Naive B cell (primary cell): ENCODE data around the gene STAMBP. TPM values are rescaled to one million over a fixed set of nuclear protein-coding genes. Genes with fewer than 3 reads are reported as not detected.
"Not testable (repeated sequence)": the region's sequence is repeated elsewhere in the genome, so short reads cannot be mapped to it uniquely, and the experiment has no call there.

Source experiments
- ATAC-seq, 2 donors: fragments of 150-1000 bp; cut with Tn5 transposase; 2 replicates each; pipeline ENCODE4 v1.10.0; 2021; ENCODE audit warnings: low read depth in 2 of 2, mild to moderate bottlenecking in 2 of 2, moderate library complexity in 2 of 2
- DNase-seq: peaks from one replicate; pipeline ENCODE4 v3.0.0; 2022
- H3K27ac Mint-ChIP-seq, 6 donors: one replicate each; pipeline ENCODE4 v1.8.0; 2020 to 2022; ENCODE audit warnings: mild to moderate bottlenecking in 6 of 6, mixed read lengths in 6 of 6, moderate library complexity in 5 of 6, inconsistent platforms in 2 of 6
- H3K27me3 Mint-ChIP-seq, 3 donors: one replicate each; pipeline ENCODE4 v1.8.0; 2021 to 2022; ENCODE audit warnings: mixed read lengths in 3 of 3, mild to moderate bottlenecking in 1 of 3
- H3K36me3 Mint-ChIP-seq, 2 donors: one replicate each; pipeline ENCODE4 v1.8.0; 2020 to 2022; ENCODE audit warnings: mixed read lengths in 2 of 2, inconsistent platforms in 1 of 2, mild to moderate bottlenecking in 1 of 2
- H3K4me1 Mint-ChIP-seq, 3 donors: one replicate each; pipeline ENCODE4 v1.8.0; 2020 to 2022; ENCODE audit warnings: mixed read lengths in 3 of 3, inconsistent platforms in 1 of 3, mild to moderate bottlenecking in 1 of 3, moderate library complexity in 1 of 3
- H3K4me3 Mint-ChIP-seq, 8 donors: one replicate each; pipeline ENCODE4 v1.8.0; 2020 to 2022; ENCODE audit warnings: mild to moderate bottlenecking in 8 of 8, mixed read lengths in 8 of 8, moderate library complexity in 8 of 8, inconsistent platforms in 2 of 8
- H3K9me3 Mint-ChIP-seq, 7 donors: one replicate each; pipeline ENCODE4 v1.8.0; 2020 to 2022; ENCODE audit warnings: mixed read lengths in 7 of 7, mild to moderate bottlenecking in 5 of 7, inconsistent platforms in 2 of 7, moderate library complexity in 1 of 7
- polyA plus RNA-seq, 6 donors: library from polyadenylated mRNA; unstranded; fragments of 300-500 nt; fragmentation: Illumina TruSeq; gene quantifications; one replicate each; pipeline ENCODE4 v1.2.3, GENCODE V29; 2021; ENCODE audit warnings: low read depth in 6 of 6

The STAMBP gene
- polyA plus RNA-seq, 6 donors from 2014 or later = 42.2 to 62.9 (median 50.9) TPM

GRCh38 chr2:73894877-73895276, 66.1 kb downstream of the STAMBP start:
- peaks cover 4 to 12% (median 6%) of the 10 kb centered on the region in 3 donors for H3K4me1 Mint-ChIP-seq
- no peak for DNase-seq
- ATAC-seq = no peak
- H3K4me3 Mint-ChIP-seq = no peak overlapping the region
- H3K27me3 Mint-ChIP-seq = peaks cover 4 to 16% (median 10%) of the 10 kb centered on the region in 3 donors
- no peak overlapping the region for H3K27ac Mint-ChIP-seq
- no peaks in the 10 kb centered on the region for H3K36me3 Mint-ChIP-seq
- no peaks in the 10 kb centered on the region for H3K9me3 Mint-ChIP-seq

DNA sequence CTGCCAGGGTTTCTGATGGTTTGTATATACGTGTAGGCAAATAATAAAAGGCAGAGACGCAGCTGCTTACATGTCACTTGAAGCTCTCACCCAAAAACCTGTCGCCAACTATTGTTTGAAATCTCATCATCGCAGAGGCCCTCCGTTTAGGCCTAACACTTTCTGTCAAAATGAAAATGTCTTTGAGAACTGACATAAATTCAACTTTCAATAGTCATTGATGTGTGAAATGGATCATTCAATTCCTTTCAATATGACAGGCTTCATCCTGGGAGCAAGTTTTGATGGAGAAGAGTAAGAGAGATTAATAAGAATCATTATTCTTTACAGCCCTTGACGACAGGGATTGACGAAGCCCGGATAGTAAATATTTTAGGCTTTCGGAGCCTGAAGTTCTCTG, 66.7 kb downstream of the STAMBP start:
- Mint-ChIP-seq H3K9me3 (no peaks in the 10 kb centered on the region), H3K4me3 (no peak overlapping the region), H3K4me1 (peaks cover 4 to 12% (median 6%) of the 10 kb centered on the region in 3 donors), H3K36me3 (no peaks in the 10 kb centered on the region), H3K27ac (no peak overlapping the region), H3K27me3 (peaks cover 4 to 22% (median 10%) of the 10 kb centered on the region in 3 donors)
- DNase-seq = no peak
- ATAC-seq = no peak

DNA sequence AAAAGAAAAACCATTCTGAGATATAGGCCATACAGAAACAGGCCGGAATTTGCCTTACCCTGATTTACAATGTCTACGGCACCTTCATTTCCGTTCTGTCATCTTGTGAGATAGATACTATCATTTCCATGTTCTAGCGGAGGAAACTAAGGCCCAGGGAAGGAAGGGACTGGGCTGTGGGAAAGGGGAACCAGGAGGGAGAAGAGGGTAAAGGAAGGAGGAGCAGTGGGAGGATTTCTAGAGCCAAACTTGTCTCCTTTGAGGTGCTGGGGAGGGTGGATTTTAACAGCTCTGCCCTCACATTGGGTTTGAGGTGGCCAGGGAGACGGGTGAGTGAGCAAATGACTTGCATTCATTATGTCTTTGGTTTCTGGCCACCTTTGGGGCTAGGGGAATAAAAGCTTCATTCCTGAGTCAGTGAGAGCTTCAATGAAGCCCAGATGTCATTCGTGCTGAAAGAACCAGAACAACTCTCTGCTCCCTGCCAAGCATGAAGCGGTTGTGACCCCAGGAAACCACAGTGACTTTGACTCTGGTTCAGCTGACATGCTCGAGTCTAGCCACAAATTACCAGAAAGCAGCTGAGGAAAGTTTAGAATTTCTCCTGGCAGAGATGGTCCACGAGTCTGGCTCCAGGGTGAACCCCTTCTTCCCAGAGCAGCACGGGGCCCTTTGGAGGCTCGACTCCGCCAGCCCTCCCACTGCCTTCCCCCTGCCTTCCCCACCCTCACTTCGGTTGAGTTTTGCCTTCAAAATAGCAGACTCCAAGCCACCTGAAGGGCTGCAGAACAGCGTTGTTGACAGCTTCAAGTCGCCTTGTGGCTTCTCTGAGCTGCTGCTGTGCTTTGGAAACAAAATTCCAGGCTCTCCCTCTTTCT, 67.8 kb downstream of the STAMBP start:
- Mint-ChIP-seq H3K4me3 (peak overlapping the region in 1 of 8 donors; percentile 6), H3K9me3 (no peaks in the 10 kb centered on the region), H3K27ac (peak overlapping the region in 4 of 6 donors; percentile 6 to 95 (median 66)), H3K27me3 (peaks cover 4 to 24% (median 12%) of the 10 kb centered on the region in 3 donors), H3K36me3 (no peaks in the 10 kb centered on the region), H3K4me1 (peaks cover 4 to 12% (median 6%) of the 10 kb centered on the region in 3 donors)
- ATAC-seq (peak in 1 of 2 donors; percentile 54), DNase-seq (no peak)

- Mint-ChIP-seq H3K9me3 (no peaks in the 10 kb centered on the region), H3K27ac (no peak overlapping the region), H3K36me3 (no peaks in the 10 kb centered on the region), H3K4me3 (no peak overlapping the region), H3K4me1 (peaks cover 4 to 12% (median 6%) of the 10 kb centered on the region in 3 donors), H3K27me3 (peaks cover 7 to 29% (median 13%) of the 10 kb centered on the region in 3 donors)
- ATAC-seq = no peak
- no peak for DNase-seq
Measured at GRCh38 chr2:73897240-73897583, 68.5 kb downstream of the STAMBP start.

- DNase-seq (no peak), ATAC-seq (no peak)
- Mint-ChIP-seq H3K27me3 (peaks cover 14 to 36% (median 20%) of the 10 kb centered on the region in 3 donors), H3K4me3 (no peak overlapping the region), H3K27ac (no peak overlapping the region), H3K36me3 (no peaks in the 10 kb centered on the region), H3K9me3 (no peaks in the 10 kb centered on the region), H3K4me1 (peaks cover 4 to 12% (median 6%) of the 10 kb centered on the region in 3 donors)
Measured at GRCh38 chr2:73897934-73898333, 69.2 kb downstream of the STAMBP start.

- Mint-ChIP-seq H3K9me3 (no peaks in the 10 kb centered on the region), H3K27me3 (peaks cover 18 to 35% (median 20%) of the 10 kb centered on the region in 3 donors), H3K27ac (no peak overlapping the region), H3K36me3 (no peaks in the 10 kb centered on the region), H3K4me1 (peaks cover 4 to 12% (median 6%) of the 10 kb centered on the region in 3 donors), H3K4me3 (no peak overlapping the region)
- DNase-seq = no peak
- no peak for ATAC-seq
Measured at GRCh38 chr2:73899801-73900336, 71.1 kb downstream of the STAMBP start.

DNA sequence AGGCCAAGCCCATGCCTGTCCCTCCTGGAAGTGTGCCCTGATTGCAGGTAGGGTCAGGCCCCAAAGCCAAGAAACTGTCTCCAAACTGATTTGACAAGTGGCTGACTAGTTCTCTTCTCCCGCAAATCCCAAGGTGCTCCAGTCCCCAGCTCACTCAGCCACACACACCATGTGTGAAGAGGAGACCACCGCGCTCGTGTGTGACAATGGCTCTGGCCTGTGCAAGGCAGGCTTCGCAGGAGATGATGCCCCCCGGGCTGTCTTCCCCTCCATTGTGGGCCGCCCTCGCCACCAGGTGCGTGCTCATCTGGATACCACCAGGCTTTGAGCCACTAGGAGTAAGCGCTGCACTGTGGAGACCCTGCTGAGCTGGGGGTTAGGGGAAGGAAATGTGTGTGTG, 72.4 kb downstream of the STAMBP start:
- Mint-ChIP-seq H3K27ac (peak overlapping the region in 1 of 6 donors; percentile 30), H3K9me3 (no peaks in the 10 kb centered on the region), H3K36me3 (no peaks in the 10 kb centered on the region), H3K27me3 (peaks cover 18 to 35% (median 20%) of the 10 kb centered on the region in 3 donors), H3K4me3 (no peak overlapping the region), H3K4me1 (peaks cover 4 to 10% (median 5%) of the 10 kb centered on the region in 3 donors)
- ATAC-seq = no peak
- no peak for DNase-seq

GRCh38 chr2:73902284-73902683, 73.5 kb downstream of the STAMBP start:
- no peaks in the 10 kb centered on the region for H3K9me3 Mint-ChIP-seq
- DNase-seq (no peak), ATAC-seq (no peak)
- no peak overlapping the region for H3K4me3 Mint-ChIP-seq
- H3K4me1 Mint-ChIP-seq = peaks cover 0 to 2% (median 0%) of the 10 kb centered on the region in 3 donors
- H3K27ac Mint-ChIP-seq = no peak overlapping the region
- H3K36me3 Mint-ChIP-seq = no peaks in the 10 kb centered on the region
- peaks cover 18 to 35% (median 20%) of the 10 kb centered on the region in 3 donors for H3K27me3 Mint-ChIP-seq

- no peak overlapping the region for H3K27ac Mint-ChIP-seq
- H3K9me3 Mint-ChIP-seq = no peaks in the 10 kb centered on the region
- H3K4me3 Mint-ChIP-seq = no peak overlapping the region
- peaks cover 0 to 5% (median 4%) of the 10 kb centered on the region in 3 donors for H3K4me1 Mint-ChIP-seq
- DNase-seq (no peak), ATAC-seq (no peak)
- H3K36me3 Mint-ChIP-seq = no peaks in the 10 kb centered on the region
- peaks cover 15 to 35% (median 20%) of the 10 kb centered on the region in 3 donors for H3K27me3 Mint-ChIP-seq
Measured at GRCh38 chr2:73903313-73903712, 74.6 kb downstream of the STAMBP start.

GRCh38 chr2:73903949-73904613, 75.3 kb downstream of the STAMBP start:
- not testable (repeated sequence) for H3K27ac Mint-ChIP-seq, H3K36me3 Mint-ChIP-seq, H3K9me3 Mint-ChIP-seq, H3K4me1 Mint-ChIP-seq, ATAC-seq, DNase-seq, H3K4me3 Mint-ChIP-seq
- H3K27me3 Mint-ChIP-seq = peaks cover 15 to 35% (median 20%) of the 10 kb centered on the region in 3 donors

GRCh38 chr2:73904952-73905351, 76.2 kb downstream of the STAMBP start:
- H3K27me3 Mint-ChIP-seq = peaks cover 15 to 32% (median 20%) of the 10 kb centered on the region in 3 donors
- no peaks in the 10 kb centered on the region for H3K36me3 Mint-ChIP-seq
- peaks cover 0 to 5% (median 4%) of the 10 kb centered on the region in 3 donors for H3K4me1 Mint-ChIP-seq
- H3K4me3 Mint-ChIP-seq = no peak overlapping the region
- H3K27ac Mint-ChIP-seq = no peak overlapping the region
- no peaks in the 10 kb centered on the region for H3K9me3 Mint-ChIP-seq
- no peak for DNase-seq
- ATAC-seq = no peak

GRCh38 chr2:73906847-73907505, 78.2 kb downstream of the STAMBP start:
- H3K4me3 Mint-ChIP-seq = no peak overlapping the region
- H3K9me3 Mint-ChIP-seq = no peaks in the 10 kb centered on the region
- DNase-seq (no peak), ATAC-seq (no peak)
- H3K27me3 Mint-ChIP-seq = peaks cover 8 to 14% (median 13%) of the 10 kb centered on the region in 3 donors
- H3K27ac Mint-ChIP-seq = peak overlapping the region in 3 of 6 donors; percentile 18 to 85 (median 39)
- peaks cover 0 to 5% (median 4%) of the 10 kb centered on the region in 3 donors for H3K4me1 Mint-ChIP-seq
- H3K36me3 Mint-ChIP-seq = no peaks in the 10 kb centered on the region

DNA sequence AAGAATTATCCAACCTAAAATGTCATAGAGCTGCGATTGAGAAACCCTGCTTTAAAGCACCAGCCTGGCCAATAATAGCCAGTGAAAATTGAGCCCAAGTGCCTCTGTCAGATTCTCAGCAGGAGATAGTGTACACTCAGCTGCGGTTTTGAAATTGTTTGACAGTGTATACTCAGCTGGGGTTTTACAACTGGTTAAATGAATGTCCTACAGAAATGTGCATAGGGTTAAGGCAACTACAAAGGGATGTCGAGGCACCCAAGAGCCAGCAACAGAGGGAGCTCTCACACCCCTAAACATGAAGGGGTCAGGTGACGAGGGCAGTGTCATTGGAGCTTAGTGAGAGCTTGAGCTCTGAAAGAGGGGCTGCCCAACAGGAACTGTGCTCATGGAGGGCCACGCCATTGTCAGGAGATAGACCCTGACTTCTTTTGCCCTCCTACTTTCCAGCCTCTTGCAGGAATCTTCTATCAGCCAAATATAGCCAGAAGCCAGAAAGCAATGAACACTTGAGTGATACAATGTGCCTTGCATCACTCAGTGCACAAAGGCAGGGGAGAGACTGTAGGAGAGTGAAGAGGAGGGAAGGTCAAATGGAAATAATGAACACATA, 79.2 kb downstream of the STAMBP start:
- DNase-seq = peak; percentile 44
- ATAC-seq = peak; percentile 87 to 94
- Mint-ChIP-seq H3K27ac (no peak overlapping the region), H3K4me1 (peaks cover 0 to 5% (median 4%) of the 10 kb centered on the region in 3 donors), H3K4me3 (no peak overlapping the region), H3K27me3 (peaks cover under 1 to 4% (median 3%) of the 10 kb centered on the region in 3 donors), H3K9me3 (no peaks in the 10 kb centered on the region), H3K36me3 (no peaks in the 10 kb centered on the region)
